ENCODE data around the gene APH1B.

DNA sequence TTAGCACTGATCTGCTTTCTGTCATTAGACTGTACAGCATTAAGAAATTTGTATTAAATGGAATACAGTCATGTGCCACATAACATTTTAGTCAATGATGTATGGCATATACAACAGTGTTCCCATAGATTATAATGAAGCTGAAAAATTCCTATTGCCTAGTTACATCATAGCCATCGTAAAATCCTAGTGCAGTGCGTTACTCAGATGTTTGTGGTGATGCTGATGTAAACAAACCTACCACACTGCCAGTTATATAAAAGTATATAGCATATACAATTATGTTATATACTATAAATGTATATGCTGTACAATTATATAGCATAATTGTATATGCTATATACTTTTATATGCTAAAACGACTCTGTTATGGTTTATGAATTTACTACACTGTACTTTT lies 41.7 kb downstream of the APH1B start:
- TF ChIP-seq, protein P1, sequence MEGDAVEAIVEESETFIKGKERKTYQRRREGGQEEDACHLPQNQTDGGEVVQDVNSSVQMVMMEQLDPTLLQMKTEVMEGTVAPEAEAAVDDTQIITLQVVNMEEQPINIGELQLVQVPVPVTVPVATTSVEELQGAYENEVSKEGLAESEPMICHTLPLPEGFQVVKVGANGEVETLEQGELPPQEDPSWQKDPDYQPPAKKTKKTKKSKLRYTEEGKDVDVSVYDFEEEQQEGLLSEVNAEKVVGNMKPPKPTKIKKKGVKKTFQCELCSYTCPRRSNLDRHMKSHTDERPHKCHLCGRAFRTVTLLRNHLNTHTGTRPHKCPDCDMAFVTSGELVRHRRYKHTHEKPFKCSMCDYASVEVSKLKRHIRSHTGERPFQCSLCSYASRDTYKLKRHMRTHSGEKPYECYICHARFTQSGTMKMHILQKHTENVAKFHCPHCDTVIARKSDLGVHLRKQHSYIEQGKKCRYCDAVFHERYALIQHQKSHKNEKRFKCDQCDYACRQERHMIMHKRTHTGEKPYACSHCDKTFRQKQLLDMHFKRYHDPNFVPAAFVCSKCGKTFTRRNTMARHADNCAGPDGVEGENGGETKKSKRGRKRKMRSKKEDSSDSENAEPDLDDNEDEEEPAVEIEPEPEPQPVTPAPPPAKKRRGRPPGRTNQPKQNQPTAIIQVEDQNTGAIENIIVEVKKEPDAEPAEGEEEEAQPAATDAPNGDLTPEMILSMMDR (IDR thresholded peaks at IDR 0.05) = no peak
- no peak for TF ChIP-seq POLR2A (IDR thresholded peaks at IDR 0.05)
- no peak for TF ChIP-seq EP300 (IDR thresholded peaks at IDR 0.05)

Measured in ovary (tissue), 3 donors.